Astrocyte (in vitro differentiated cells and primary cell): ENCODE data around the gene KRT78.

ENCODE experiments used
- EZH2 ChIP-seq: IDR thresholded peaks from 2 replicates; pipeline ENCODE4 v1.6.1; 2012; ENCODE audit warnings: mild to moderate bottlenecking, low read length, inconsistent platforms; ENCODE audit not compliant: insufficient read depth
- TF ChIP-seq, protein P1 (sequence below): IDR thresholded peaks from 2 replicates; pipeline ENCODE4 v1.5.1; 2011; ENCODE audit warnings: low read depth, mild to moderate bottlenecking, inconsistent platforms, low read length, moderate library complexity; ENCODE audit not compliant: insufficient read depth

DNA sequence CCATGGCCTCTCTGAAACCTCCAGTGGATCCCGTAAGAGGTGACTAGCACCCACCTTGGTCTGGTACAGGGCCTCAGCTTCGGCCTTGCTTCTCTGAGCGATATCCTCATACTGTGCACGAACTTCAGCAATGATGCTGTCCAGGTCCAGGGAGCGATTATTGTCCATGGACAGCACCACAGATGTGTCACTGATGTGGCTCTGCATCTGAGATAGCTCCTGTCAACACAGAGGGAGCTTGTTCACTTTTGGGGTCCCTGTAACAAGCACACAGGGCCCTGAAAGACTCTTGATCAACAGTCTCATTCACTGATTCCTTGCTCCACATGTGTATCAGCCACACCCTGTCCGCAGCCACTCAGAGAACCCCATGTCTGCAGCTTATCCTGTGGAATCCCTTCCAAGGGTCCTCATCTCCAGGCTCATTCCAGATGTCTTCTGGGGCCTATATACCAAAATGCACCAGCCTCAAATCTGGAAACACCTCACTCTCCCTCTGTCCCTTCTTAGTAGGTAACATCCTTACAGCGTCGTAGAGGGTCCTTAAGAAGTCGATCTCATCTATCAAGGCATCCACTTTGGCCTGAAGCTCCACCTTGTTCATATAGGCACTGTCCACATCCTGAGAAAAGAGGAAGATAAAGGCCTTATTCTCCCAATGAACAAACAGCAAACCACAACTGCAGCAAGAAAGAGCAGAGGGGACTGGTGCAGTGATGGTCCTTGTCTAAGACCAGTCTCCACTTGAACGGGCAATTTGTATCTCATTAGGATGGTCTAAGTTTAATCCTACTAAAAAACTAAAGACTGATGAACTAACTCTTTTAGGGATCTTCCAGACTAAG, 56.4 kb downstream of the KRT78 start:
- TF ChIP-seq, protein P1, sequence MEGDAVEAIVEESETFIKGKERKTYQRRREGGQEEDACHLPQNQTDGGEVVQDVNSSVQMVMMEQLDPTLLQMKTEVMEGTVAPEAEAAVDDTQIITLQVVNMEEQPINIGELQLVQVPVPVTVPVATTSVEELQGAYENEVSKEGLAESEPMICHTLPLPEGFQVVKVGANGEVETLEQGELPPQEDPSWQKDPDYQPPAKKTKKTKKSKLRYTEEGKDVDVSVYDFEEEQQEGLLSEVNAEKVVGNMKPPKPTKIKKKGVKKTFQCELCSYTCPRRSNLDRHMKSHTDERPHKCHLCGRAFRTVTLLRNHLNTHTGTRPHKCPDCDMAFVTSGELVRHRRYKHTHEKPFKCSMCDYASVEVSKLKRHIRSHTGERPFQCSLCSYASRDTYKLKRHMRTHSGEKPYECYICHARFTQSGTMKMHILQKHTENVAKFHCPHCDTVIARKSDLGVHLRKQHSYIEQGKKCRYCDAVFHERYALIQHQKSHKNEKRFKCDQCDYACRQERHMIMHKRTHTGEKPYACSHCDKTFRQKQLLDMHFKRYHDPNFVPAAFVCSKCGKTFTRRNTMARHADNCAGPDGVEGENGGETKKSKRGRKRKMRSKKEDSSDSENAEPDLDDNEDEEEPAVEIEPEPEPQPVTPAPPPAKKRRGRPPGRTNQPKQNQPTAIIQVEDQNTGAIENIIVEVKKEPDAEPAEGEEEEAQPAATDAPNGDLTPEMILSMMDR = no peak
- no peak for TF ChIP-seq EZH2
